NCI-H1417 (cell line): ENCODE results near the gene EVI2A.

Experiments used
- DNase-seq, 3 experiments: peaks; one replicate each; lab custom pipeline; 2025; lab: John Stamatoyannopoulos, UW

The EVI2A gene

DNA sequence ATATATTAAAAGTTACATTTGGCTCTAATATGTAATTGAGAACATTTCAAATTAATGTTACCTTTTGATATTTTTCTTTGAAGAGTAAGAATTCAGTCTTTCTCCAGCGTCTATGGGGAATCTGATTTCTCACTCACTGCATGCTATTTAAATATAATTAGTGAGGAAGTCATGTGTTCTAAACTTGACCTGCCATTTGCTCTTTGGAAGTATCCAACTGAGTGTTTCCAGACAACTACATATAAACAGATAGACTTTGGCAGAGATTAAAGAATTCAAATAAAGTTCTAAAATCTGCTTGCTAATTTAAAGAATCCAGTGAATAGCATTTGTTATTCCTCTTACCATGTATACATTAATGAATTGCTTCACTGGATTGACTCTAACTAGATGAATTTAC, 47.9 kb downstream of the EVI2A start:
- DNase-seq: no peak

DNA sequence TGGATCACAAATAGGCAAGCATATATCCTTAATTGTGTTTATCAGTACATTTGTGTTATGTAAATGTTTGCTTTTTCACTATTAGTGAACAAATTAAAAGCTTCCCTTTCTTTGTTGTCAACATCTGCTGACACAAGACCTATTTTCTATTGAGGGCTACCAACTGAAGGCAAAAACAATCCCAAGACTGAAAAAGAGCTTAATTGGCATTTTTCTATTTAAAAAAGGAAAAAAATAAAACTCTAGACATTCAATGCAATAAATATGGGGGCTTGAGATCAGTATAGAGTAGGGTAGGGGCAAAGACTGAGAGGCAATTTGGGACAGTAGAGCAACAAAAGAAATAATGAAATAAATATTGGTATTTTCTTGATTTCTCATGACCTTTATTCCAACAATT, 48.6 kb downstream of the EVI2A start:
- no peak for DNase-seq

DNA sequence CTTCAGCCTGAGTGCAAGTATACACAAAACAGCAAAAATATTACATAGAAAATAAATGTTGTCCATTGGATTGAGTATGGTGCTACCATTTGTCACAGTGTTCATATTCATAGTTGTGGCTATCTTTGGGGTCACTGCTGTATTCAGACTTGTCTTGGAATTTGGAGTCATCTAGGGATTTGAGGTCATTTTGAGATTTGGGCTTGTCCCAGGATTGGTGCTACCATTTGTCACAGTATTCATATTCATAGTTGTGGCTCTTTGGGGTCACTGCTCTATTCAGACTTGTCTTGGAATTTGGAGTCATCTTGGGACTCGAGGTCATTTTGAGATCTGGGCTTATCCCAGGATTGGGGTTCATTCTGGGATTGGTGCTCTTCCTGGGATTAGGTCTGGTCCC, 49.2 kb downstream of the EVI2A start:
- no peak for DNase-seq

DNA sequence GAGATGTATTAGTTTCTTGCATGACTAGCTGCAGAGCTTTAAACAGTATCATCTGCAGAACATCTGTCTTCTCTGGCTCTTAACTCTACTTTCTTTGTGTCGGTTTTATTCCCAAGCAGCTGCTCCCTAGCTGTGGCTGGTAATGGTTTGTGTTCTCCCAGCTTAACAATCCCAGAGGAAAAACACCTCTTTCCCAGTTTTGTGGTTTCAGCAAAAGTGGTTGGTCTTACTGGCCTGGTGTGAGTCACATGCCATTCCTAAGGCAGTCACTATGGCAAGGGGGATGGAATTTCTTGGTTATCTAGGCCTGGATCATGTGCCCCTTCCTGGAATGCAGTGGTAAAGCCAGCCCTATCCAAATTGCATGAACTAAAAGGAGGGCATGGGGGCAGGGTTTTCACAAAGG, 51.8 kb downstream of the EVI2A start:
- DNase-seq: peak in 1 of 3 experiments; percentile 12

DNA sequence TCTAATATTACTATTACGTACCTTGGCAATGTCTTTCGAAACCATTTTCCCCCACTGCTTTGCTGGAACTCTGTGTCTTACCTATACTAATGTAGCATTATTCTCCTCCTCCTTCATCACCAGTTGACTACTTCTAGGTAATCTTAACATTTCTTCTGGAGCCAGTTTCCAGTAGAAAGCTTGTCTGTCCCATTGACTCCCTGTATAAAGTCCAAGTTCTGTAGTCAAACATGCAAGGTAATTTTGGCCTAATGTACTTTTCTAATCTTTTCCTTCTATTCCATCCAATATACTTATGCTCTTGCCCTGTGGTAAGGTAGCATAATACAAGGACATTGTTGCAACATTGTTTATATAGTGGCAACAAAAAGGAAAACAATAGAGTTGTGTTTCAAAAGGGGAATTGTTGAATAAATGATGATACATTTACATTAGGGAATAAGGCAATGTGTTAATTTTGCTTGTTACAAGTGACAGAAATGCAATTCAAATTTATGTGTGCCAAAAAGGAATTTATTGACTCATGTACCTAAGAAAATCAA, 52.3 kb downstream of the EVI2A start:
- no peak for DNase-seq
